HT1080 (cell line): ENCODE data around the gene OXSR1. TPM values are rescaled to one million over a fixed set of nuclear protein-coding genes. Genes with fewer than 3 reads are reported as not detected.
A peak's percentile ranks its signal among the peaks of the same experiment; 100 is the strongest.
"Not testable (repeated sequence)": the region's sequence is repeated elsewhere in the genome, so short reads cannot be mapped to it uniquely, and the experiment has no call there.

Source experiments
- DNase-seq: peaks from one replicate; pipeline ENCODE4 v3.0.0-alpha.2; 2015; ENCODE audit warnings: low read depth
- total RNA-seq: library from RNA; depleted of rRNA; stranded (reverse); fragments of >200 nt; shearing (Covaris generic); gene quantifications from 2 replicates; pipeline ENCODE4 v1.2.3, GENCODE V29; 2014

OXSR1 gene
- total RNA-seq, 1 experiment from 2014 or later: 35.6 TPM

DNA sequence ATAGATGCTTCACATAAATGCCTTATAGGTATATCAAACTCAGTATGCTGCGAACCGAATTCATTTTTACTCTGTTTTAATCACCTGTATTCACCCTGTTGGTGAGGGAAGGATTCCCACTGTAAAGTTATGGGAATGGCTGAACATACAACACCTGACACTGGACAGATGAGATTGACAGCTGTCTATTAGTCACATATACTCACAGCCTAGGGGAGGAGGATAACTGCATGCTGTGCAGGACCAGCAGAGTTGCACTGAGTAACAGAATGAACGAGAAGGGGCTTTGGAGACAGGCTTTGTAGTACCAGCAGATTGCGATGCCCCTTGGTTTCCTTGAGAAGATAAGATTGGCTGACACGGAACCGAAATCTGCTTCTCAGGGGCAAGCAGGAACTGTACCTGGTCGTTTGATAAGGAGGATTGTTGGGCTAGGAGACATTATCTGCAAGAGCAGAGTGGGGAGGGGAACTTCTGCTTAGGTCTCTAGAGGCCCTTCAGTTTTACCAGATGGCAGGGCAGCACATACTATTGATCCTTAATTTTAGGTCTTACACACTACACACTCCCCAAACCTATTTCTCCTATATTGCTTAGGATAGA lies 56.8 kb downstream of the OXSR1 start:
- no peak for DNase-seq

GRCh38 chr3:38224357-38224756 lies 59.0 kb downstream of the OXSR1 start:
- no peak for DNase-seq

DNA sequence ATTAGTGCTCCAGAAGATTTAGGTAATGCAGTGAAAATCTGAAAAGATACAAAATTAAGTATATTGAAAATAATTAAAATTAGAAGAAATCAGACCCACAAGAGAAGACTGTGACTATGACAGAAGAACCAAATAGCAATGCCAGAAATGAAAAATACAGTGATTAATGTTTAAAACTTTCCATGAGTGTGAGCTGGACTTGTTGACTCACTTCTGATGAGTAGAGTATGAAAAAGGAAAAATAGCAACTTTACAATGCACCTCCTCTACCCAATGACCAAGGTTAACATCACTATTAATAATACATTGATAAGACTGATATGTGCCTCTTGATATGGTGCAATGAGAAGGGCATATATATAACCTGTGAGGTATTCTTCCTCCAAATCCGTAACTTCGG lies 60.9 kb downstream of the OXSR1 start:
- peak; percentile 49 for DNase-seq

- DNase-seq: peak; percentile 61
Measured at GRCh38 chr3:38227989-38228388, 62.7 kb downstream of the OXSR1 start.

- DNase-seq: no peak
Measured at GRCh38 chr3:38229036-38229435, 63.7 kb downstream of the OXSR1 start.

- DNase-seq: no peak
Measured at GRCh38 chr3:38232701-38233100, 67.4 kb downstream of the OXSR1 start.

DNA sequence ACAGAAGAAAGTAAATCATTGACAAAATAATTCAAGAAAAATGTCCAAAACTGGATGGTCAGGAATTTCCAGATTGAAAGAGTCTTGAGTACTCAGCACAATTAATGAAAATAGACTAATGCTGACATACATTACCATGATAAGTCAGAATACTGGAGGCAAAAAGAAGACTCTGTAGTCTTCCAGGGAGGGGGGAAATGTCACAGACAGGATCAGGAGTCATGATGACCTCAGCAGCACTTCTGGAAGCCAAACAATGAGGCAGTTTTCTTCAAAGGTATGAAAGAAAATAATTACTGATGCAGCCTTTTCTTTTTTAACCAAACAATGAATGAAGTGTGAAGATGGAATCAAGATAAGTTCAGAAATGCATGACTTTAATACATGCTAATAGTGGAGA lies 70.1 kb downstream of the OXSR1 start:
- DNase-seq: peak; percentile 33

DNA sequence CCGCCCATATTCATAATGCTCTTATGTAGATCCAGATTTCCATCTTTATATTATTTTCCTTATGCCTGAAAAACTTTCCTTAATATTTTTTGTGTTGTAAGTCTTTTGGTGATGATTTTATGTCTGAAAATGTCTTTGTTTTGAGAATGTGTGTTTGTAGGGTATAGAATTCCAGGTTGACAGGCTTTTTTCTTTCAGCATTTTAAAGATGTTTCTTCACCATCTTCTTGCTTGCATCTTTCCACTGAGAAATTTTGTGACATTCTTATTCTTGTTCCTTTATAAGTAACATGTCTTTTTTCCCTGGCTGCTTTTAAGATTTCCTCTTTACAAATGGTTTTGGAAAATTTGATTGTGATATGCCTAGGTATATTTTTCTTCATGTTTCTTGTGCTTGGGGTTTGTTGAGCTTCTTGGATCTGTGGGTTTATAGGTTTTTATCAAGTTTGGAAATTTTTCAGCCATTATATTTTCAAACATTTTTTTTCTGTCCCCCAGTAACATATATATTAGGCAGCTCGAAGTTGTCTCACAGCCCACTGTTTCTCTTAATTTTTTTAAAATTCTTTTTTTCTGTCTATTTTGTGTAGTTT lies 73.2 kb downstream of the OXSR1 start:
- DNase-seq: no peak

GRCh38 chr3:38242812-38243211 lies 77.5 kb downstream of the OXSR1 start:
- not testable (repeated sequence) for DNase-seq

GRCh38 chr3:38245930-38246329 lies 80.6 kb downstream of the OXSR1 start:
- no peak for DNase-seq

DNA sequence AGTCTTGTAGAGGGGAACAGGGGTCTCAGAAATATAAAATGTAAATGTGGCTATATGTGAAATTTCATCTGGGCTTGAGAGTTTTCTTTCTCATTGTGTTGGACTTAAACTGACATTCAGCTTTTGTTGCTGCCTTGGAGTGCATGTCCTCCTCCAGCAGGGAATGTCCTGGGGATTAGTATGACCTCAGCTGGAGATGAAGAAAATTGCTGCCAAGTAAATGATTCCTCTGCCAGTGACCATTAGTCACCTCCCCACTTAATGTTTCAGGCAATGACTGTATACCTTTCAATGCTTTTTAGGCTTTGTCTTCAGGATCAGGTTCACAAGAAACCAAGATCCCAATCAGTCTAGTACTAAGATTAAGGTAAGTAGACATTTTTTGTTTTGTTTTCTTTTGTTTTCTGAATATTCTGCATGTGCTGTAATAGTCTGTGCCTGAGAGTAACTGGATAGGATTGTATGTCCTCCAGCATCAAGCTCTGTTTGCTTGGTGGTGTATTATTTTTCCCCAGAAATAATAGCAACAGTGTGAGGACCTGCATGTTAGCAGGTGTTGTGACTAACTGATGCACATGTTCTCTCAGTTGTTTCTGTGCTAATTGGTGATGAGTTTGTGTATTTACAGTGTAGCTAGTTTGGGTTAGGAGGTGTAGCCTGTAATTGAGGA lies 82.2 kb downstream of the OXSR1 start:
- DNase-seq: peak; percentile 91

- no peak for DNase-seq
Measured at GRCh38 chr3:38250198-38250597, 84.9 kb downstream of the OXSR1 start.

- DNase-seq: no peak
Measured at GRCh38 chr3:38251197-38251596, 85.9 kb downstream of the OXSR1 start.

GRCh38 chr3:38253704-38254103 lies 88.4 kb downstream of the OXSR1 start:
- DNase-seq: no peak

DNA sequence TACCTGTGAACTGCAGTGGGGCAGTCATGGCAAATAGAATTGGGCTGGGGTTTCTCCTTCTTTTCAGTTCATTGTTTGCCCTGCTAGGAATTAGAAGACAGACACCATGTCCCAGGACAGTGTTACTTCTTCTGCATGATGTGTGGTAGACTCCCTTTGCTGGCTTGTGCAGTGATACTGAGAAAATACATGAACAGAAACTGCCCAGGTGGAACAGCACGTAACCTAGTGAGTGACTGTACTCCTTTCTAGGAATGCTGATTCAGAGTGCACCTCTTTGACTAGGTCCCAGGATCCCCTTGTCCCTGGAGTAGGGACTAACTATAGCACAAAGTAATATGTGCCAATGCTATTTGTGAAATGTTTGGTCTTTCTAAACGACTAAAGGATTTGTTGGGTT lies 89.5 kb downstream of the OXSR1 start:
- DNase-seq: no peak

- no peak for DNase-seq
Measured at GRCh38 chr3:38255627-38256026, 90.3 kb downstream of the OXSR1 start.

- no peak for DNase-seq
Measured at GRCh38 chr3:38257583-38257982, 92.2 kb downstream of the OXSR1 start.

DNA sequence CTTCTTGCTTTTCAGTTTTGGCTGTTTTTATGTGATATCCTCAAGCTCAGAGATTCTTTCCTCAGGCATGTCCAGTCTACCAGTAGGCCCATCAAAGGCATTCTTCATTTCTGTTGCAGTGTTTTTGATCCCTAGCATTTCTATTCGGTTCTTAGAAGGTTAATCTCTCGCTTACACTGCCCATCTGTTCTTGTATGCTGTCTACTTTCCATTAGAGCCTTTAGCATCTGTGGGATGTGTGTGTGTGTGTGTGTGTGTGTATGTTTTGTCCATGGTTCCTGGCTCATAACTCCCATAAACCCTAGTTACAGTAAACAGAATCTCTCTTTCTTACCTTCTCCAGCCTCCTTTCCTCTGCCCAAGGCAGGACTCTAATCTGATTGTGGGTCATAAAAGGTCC lies 95.1 kb downstream of the OXSR1 start:
- no peak for DNase-seq

GRCh38 chr3:38264353-38264771 lies 99.0 kb downstream of the OXSR1 start:
- no peak for DNase-seq

DNA sequence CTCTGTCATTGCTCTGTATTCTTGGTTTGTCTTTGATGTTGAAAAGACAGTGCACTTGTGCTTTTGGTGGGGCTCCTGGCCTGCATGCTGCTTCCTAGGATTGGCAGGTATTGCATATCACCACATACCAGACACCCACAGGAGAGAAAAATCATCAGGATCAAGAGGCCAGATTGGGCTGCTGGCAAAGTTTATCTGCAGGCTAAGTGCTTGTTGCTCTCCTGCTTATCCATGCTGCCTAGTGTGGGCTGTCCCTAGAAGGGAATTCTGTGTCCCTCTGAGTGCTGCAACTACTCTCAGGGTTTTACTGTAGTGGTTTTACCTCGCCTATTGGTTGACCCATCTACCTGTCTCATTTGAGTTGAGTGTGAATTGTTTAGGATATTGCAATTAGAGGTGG lies 99.4 kb downstream of the OXSR1 start:
- DNase-seq: no peak

DNA sequence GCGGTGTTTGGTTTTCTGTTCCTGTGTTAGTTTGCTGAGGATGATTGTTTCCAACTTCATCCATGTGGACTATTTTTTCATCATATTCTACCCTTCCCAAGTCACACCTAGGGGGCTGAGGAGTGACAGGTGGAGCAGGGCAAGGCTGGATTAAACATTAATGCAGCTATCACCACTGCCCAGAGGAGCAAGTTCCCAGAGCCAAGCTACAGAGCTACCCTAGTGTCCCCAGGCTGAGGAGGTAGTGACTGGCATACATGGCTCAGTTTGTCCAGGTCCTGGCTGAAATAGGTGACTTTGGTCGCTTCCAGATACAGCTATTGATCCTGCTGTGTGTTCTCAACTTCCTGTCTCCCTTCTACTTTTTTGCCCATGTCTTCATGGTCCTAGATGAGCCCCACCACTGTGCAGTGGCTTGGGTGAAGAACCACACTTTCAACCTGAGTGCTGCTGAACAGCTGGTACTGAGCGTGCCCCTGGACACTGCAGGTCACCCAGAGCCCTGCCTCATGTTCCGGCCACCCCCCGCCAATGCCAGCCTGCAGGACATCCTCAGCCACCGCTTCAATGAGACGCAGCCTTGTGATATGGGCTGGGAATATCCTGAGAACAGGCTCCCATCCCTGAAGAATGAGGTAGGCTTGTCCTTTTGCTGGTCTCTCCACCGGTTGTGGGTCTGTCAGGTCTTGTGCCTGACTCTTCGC lies 100.4 kb downstream of the OXSR1 start, which contains the start of gene SLC22A13:
Gene SLC22A13, plus strand, starts transcription at position 209 of the 704 bp plus-strand sequence. Its CDS starts 49 bp downstream, at position 258.
- DNase-seq: no peak

DNA sequence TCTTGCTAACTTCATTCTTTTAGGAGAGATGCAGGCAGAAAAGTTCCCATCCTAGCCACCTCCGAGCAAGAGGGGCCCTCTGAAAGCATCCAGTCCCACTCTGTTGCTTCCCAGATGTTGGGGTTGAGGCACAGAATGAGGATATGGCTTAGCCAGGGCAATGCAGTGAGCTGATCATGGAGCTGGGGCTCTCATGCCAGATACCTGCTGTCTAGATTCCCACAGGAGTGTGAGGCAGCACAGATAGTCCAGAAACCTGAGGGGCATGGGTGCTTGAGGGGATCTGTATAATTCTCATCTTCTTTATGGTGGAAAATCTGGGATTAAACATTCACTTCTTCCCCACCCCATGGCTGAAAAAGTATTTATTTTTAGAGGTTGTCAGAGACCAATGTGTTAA lies 101.5 kb downstream of the OXSR1 start:
- DNase-seq: no peak
